Measurements from ENCODE around the gene NCCRP1.

NCCRP1 gene

GRCh38 chr19:39156326-39157230, 40.2 kb upstream of the NCCRP1 start:
- H3K36me3 ChIP-seq (ENCODE audit: insufficient read depth, low read length), result no peaks in the 10 kb centered on the region
- H3K27ac ChIP-seq (ENCODE audit: low read depth, low read length), result no peak overlapping the region
- peaks cover 58% of the 10 kb centered on the region for H3K4me1 ChIP-seq (ENCODE audit: insufficient read depth, low read length)
- no peaks in the 10 kb centered on the region for H3K27me3 ChIP-seq (ENCODE audit: control insufficient read depth in 1 of 2, insufficient read depth in 2 of 2, low read length in 2 of 2)
- H3K4me3 ChIP-seq (ENCODE audit: low read depth in 1 of 2, low read length in 2 of 2), result peak overlapping the region in 1 of 2 donors; percentile 8
- H3K9me3 ChIP-seq (ENCODE audit: low read length), result no peaks in the 10 kb centered on the region
- no peak overlapping the region for H3K9ac ChIP-seq (ENCODE audit: low read length)

GRCh38 chr19:39157275-39157996, 39.3 kb upstream of the NCCRP1 start:
- Histone ChIP-seq H3K9ac (ENCODE audit: low read length) (no peak overlapping the region), H3K27ac (ENCODE audit: low read depth, low read length) (no peak overlapping the region), H3K36me3 (ENCODE audit: insufficient read depth, low read length) (no peaks in the 10 kb centered on the region), H3K27me3 (ENCODE audit: control insufficient read depth in 1 of 2, insufficient read depth in 2 of 2, low read length in 2 of 2) (no peaks in the 10 kb centered on the region), H3K9me3 (ENCODE audit: low read length) (no peaks in the 10 kb centered on the region), H3K4me1 (ENCODE audit: insufficient read depth, low read length) (peaks cover 59% of the 10 kb centered on the region), H3K4me3 (ENCODE audit: low read depth in 1 of 2, low read length in 2 of 2) (peak overlapping the region in 1 of 2 donors; percentile 8)

- H3K4me1 ChIP-seq (ENCODE audit: insufficient read depth, low read length), result peaks cover 59% of the 10 kb centered on the region
- H3K27ac ChIP-seq (ENCODE audit: low read depth, low read length), result no peak overlapping the region
- no peak overlapping the region for H3K9ac ChIP-seq (ENCODE audit: low read length)
- H3K27me3 ChIP-seq (ENCODE audit: control insufficient read depth in 1 of 2, insufficient read depth in 2 of 2, low read length in 2 of 2), result no peaks in the 10 kb centered on the region
- H3K4me3 ChIP-seq (ENCODE audit: low read depth in 1 of 2, low read length in 2 of 2), result peak overlapping the region in 1 of 2 donors; percentile 8
- H3K36me3 ChIP-seq (ENCODE audit: insufficient read depth, low read length), result no peaks in the 10 kb centered on the region
- no peaks in the 10 kb centered on the region for H3K9me3 ChIP-seq (ENCODE audit: low read length)
These were observed 38.8 kb upstream of the NCCRP1 start for GRCh38 chr19:39157997-39158389.

- no peaks in the 10 kb centered on the region for H3K27me3 ChIP-seq (ENCODE audit: control insufficient read depth in 1 of 2, insufficient read depth in 2 of 2, low read length in 2 of 2)
- H3K4me1 ChIP-seq (ENCODE audit: insufficient read depth, low read length), result peaks cover 59% of the 10 kb centered on the region
- H3K27ac ChIP-seq (ENCODE audit: low read depth, low read length), result no peak overlapping the region
- H3K9me3 ChIP-seq (ENCODE audit: low read length), result no peaks in the 10 kb centered on the region
- H3K4me3 ChIP-seq (ENCODE audit: low read depth in 1 of 2, low read length in 2 of 2), result no peak overlapping the region
- H3K36me3 ChIP-seq (ENCODE audit: insufficient read depth, low read length), result no peaks in the 10 kb centered on the region
- no peak overlapping the region for H3K9ac ChIP-seq (ENCODE audit: low read length)
These were observed 38.0 kb upstream of the NCCRP1 start for GRCh38 chr19:39158646-39159260.

GRCh38 chr19:39160523-39160861, 36.3 kb upstream of the NCCRP1 start:
- Histone ChIP-seq H3K36me3 (ENCODE audit: insufficient read depth, low read length) (no peaks in the 10 kb centered on the region), H3K27me3 (ENCODE audit: control insufficient read depth in 1 of 2, insufficient read depth in 2 of 2, low read length in 2 of 2) (no peaks in the 10 kb centered on the region), H3K27ac (ENCODE audit: low read depth, low read length) (peak overlapping the region; percentile 70), H3K9ac (ENCODE audit: low read length) (no peak overlapping the region), H3K9me3 (ENCODE audit: low read length) (no peaks in the 10 kb centered on the region), H3K4me3 (ENCODE audit: low read depth in 1 of 2, low read length in 2 of 2) (no peak overlapping the region), H3K4me1 (ENCODE audit: insufficient read depth, low read length) (peaks cover 53% of the 10 kb centered on the region)

GRCh38 chr19:39160889-39161672, 35.7 kb upstream of the NCCRP1 start:
- H3K27ac ChIP-seq (ENCODE audit: low read depth, low read length), result peak overlapping the region; percentile 70
- no peak overlapping the region for H3K9ac ChIP-seq (ENCODE audit: low read length)
- no peaks in the 10 kb centered on the region for H3K9me3 ChIP-seq (ENCODE audit: low read length)
- no peak overlapping the region for H3K4me3 ChIP-seq (ENCODE audit: low read depth in 1 of 2, low read length in 2 of 2)
- H3K4me1 ChIP-seq (ENCODE audit: insufficient read depth, low read length), result peaks cover 47% of the 10 kb centered on the region
- H3K36me3 ChIP-seq (ENCODE audit: insufficient read depth, low read length), result no peaks in the 10 kb centered on the region
- H3K27me3 ChIP-seq (ENCODE audit: control insufficient read depth in 1 of 2, insufficient read depth in 2 of 2, low read length in 2 of 2), result no peaks in the 10 kb centered on the region

- Histone ChIP-seq H3K4me3 (ENCODE audit: low read depth in 1 of 2, low read length in 2 of 2) (no peak overlapping the region), H3K9me3 (ENCODE audit: low read length) (no peaks in the 10 kb centered on the region), H3K36me3 (ENCODE audit: insufficient read depth, low read length) (no peaks in the 10 kb centered on the region), H3K27ac (ENCODE audit: low read depth, low read length) (no peak overlapping the region), H3K4me1 (ENCODE audit: insufficient read depth, low read length) (peaks cover 45% of the 10 kb centered on the region), H3K27me3 (ENCODE audit: control insufficient read depth in 1 of 2, insufficient read depth in 2 of 2, low read length in 2 of 2) (no peaks in the 10 kb centered on the region), H3K9ac (ENCODE audit: low read length) (no peak overlapping the region)
These were observed 34.2 kb upstream of the NCCRP1 start for GRCh38 chr19:39162441-39163043.

GRCh38 chr19:39163621-39164020, 33.1 kb upstream of the NCCRP1 start:
- no peaks in the 10 kb centered on the region for H3K27me3 ChIP-seq (ENCODE audit: control insufficient read depth in 1 of 2, insufficient read depth in 2 of 2, low read length in 2 of 2)
- no peaks in the 10 kb centered on the region for H3K36me3 ChIP-seq (ENCODE audit: insufficient read depth, low read length)
- H3K4me3 ChIP-seq (ENCODE audit: low read depth in 1 of 2, low read length in 2 of 2), result no peak overlapping the region
- H3K9me3 ChIP-seq (ENCODE audit: low read length), result no peaks in the 10 kb centered on the region
- H3K4me1 ChIP-seq (ENCODE audit: insufficient read depth, low read length), result peaks cover 35% of the 10 kb centered on the region
- H3K27ac ChIP-seq (ENCODE audit: low read depth, low read length), result no peak overlapping the region
- H3K9ac ChIP-seq (ENCODE audit: low read length), result no peak overlapping the region

- no peak overlapping the region for H3K9ac ChIP-seq (ENCODE audit: low read length)
- no peaks in the 10 kb centered on the region for H3K27me3 ChIP-seq (ENCODE audit: control insufficient read depth in 1 of 2, insufficient read depth in 2 of 2, low read length in 2 of 2)
- H3K9me3 ChIP-seq (ENCODE audit: low read length), result no peaks in the 10 kb centered on the region
- H3K4me3 ChIP-seq (ENCODE audit: low read depth in 1 of 2, low read length in 2 of 2), result no peak overlapping the region
- H3K27ac ChIP-seq (ENCODE audit: low read depth, low read length), result no peak overlapping the region
- H3K4me1 ChIP-seq (ENCODE audit: insufficient read depth, low read length), result peaks cover 30% of the 10 kb centered on the region
- no peaks in the 10 kb centered on the region for H3K36me3 ChIP-seq (ENCODE audit: insufficient read depth, low read length)
These were observed 32.5 kb upstream of the NCCRP1 start for GRCh38 chr19:39164289-39164688.

GRCh38 chr19:39165857-39166256, 30.9 kb upstream of the NCCRP1 start:
- H3K27ac ChIP-seq (ENCODE audit: low read depth, low read length), result no peak overlapping the region
- no peaks in the 10 kb centered on the region for H3K9me3 ChIP-seq (ENCODE audit: low read length)
- no peaks in the 10 kb centered on the region for H3K27me3 ChIP-seq (ENCODE audit: control insufficient read depth in 1 of 2, insufficient read depth in 2 of 2, low read length in 2 of 2)
- peaks cover 18% of the 10 kb centered on the region for H3K4me1 ChIP-seq (ENCODE audit: insufficient read depth, low read length)
- no peak overlapping the region for H3K4me3 ChIP-seq (ENCODE audit: low read depth in 1 of 2, low read length in 2 of 2)
- H3K36me3 ChIP-seq (ENCODE audit: insufficient read depth, low read length), result peaks cover 6% of the 10 kb centered on the region
- H3K9ac ChIP-seq (ENCODE audit: low read length), result no peak overlapping the region

Measured in muscle layer of colon (tissue), 2 donors.